HG03354 (cell line): ENCODE measurements around the gene MB21D2.

Experiments used
- ATAC-seq: cut with Tn5 transposase; IDR thresholded peaks from one replicate; pipeline ENCODE4 v1.9.1; 2021; ENCODE audit warnings: mild to moderate bottlenecking; ENCODE audit not compliant: unreplicated experiment, poor library complexity, severe bottlenecking

MB21D2 gene

GRCh38 chr3:192747746-192748145, 169.9 kb downstream of the MB21D2 start:
- ATAC-seq: no peak

DNA sequence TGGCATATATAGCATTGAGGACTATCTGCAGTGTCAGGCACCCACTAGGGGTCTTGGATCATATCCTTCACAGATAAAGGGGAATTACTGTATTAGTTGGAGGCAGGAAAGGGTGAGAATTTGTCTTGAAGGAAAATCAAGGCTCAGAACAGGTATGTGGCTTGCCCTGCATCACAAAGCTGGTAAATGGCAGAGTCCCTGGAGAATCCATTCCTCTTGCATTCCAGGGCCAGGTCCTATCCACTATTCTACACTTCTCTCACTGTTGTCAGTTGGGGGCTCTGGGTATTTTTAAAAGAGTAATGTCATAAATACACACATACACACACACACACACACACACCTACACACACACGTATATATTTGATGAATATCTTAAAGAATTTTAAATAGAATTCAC, 170.5 kb downstream of the MB21D2 start:
- ATAC-seq: no peak
